Measurements from ENCODE around the gene TMEM98. TPM values are rescaled to one million over a fixed set of nuclear protein-coding genes. Genes with fewer than 3 reads are reported as not detected.

Gene TMEM98
- total RNA-seq, 1 donor from 2014 or later = 10.1 TPM

- H3K27me3 ChIP-seq (ENCODE audit: low read depth) = peaks cover 3% of the 10 kb centered on the region
- H3K4me3 ChIP-seq = no peak overlapping the region
- TF ChIP-seq CTCF (IDR thresholded peaks at IDR 0.05; ENCODE audit: borderline replicate concordance) = no peak
- no peak overlapping the region for H3K27ac ChIP-seq (replicated peaks)
- intact Hi-C loops (cut with micrococcal nuclease) = loop anchor here (10.0 kb wide), 1 partner anchor 126 kb away; no protein-coding TSS in a partner anchor
- DNase-seq = no peak
- no peaks in the 10 kb centered on the region for H3K9me3 ChIP-seq (replicated peaks)
- peaks cover 2% of the 10 kb centered on the region for H3K4me1 ChIP-seq
- no peaks in the 10 kb centered on the region for H3K36me3 ChIP-seq
Measured at GRCh38 chr17:32910769-32911168, 17.2 kb upstream of the TMEM98 start.

GRCh38 chr17:32912218-32912897 is 15.6 kb upstream of the TMEM98 start:
- intact Hi-C loops (cut with micrococcal nuclease) = loop anchor here (10.0 kb wide), 1 partner anchor 128 kb away; no protein-coding TSS in a partner anchor
- no peaks in the 10 kb centered on the region for H3K36me3 ChIP-seq
- no peaks in the 10 kb centered on the region for H3K9me3 ChIP-seq (replicated peaks)
- H3K4me3 ChIP-seq = peak overlapping the region; percentile 12
- DNase-seq = peak; percentile 37
- TF ChIP-seq CTCF (IDR thresholded peaks at IDR 0.05; ENCODE audit: borderline replicate concordance) = no peak
- H3K27ac ChIP-seq (replicated peaks) = peak overlapping the region; percentile 17
- peaks cover 2% of the 10 kb centered on the region for H3K4me1 ChIP-seq
- H3K27me3 ChIP-seq (ENCODE audit: low read depth) = peaks cover 7% of the 10 kb centered on the region

- Histone ChIP-seq H3K4me1 (peaks cover 2% of the 10 kb centered on the region), H3K4me3 (no peak overlapping the region), H3K27me3 (ENCODE audit: low read depth) (peaks cover 7% of the 10 kb centered on the region), H3K36me3 (no peaks in the 10 kb centered on the region), H3K27ac (replicated peaks) (no peak overlapping the region), H3K9me3 (replicated peaks) (no peaks in the 10 kb centered on the region)
- TF ChIP-seq CTCF (IDR thresholded peaks at IDR 0.05; ENCODE audit: borderline replicate concordance) = no peak
- DNase-seq = no peak
- intact Hi-C loops (cut with micrococcal nuclease) = loop anchor here (10.0 kb wide), 1 partner anchor 129 kb away; no protein-coding TSS in a partner anchor
Measured at GRCh38 chr17:32913593-32913992, 14.4 kb upstream of the TMEM98 start.

GRCh38 chr17:32914181-32914580 is 13.8 kb upstream of the TMEM98 start:
- Histone ChIP-seq H3K27ac (replicated peaks) (no peak overlapping the region), H3K36me3 (no peaks in the 10 kb centered on the region), H3K9me3 (replicated peaks) (no peaks in the 10 kb centered on the region), H3K4me1 (peaks cover 2% of the 10 kb centered on the region), H3K27me3 (ENCODE audit: low read depth) (peaks cover 7% of the 10 kb centered on the region), H3K4me3 (no peak overlapping the region)
- intact Hi-C loops (cut with micrococcal nuclease) = loop anchor here (10.0 kb wide), 1 partner anchor 129 kb away; no protein-coding TSS in a partner anchor
- no peak for TF ChIP-seq CTCF (IDR thresholded peaks at IDR 0.05; ENCODE audit: borderline replicate concordance)
- DNase-seq = no peak

- H3K27ac ChIP-seq (replicated peaks) = no peak overlapping the region
- no peak overlapping the region for H3K4me3 ChIP-seq
- H3K36me3 ChIP-seq = no peaks in the 10 kb centered on the region
- no peaks in the 10 kb centered on the region for H3K4me1 ChIP-seq
- H3K27me3 ChIP-seq (ENCODE audit: low read depth) = peaks cover 7% of the 10 kb centered on the region
- DNase-seq = no peak
- H3K9me3 ChIP-seq (replicated peaks) = no peaks in the 10 kb centered on the region
- TF ChIP-seq CTCF (IDR thresholded peaks at IDR 0.05; ENCODE audit: borderline replicate concordance) = no peak
- intact Hi-C loops (cut with micrococcal nuclease) = loop anchor here (10.0 kb wide), 1 partner anchor 130 kb away; no protein-coding TSS in a partner anchor
Measured at GRCh38 chr17:32915245-32915644, 12.7 kb upstream of the TMEM98 start.

Measured in left ventricle myocardium inferior (tissue), 1 donor.